Epidermal melanocyte (primary cell): ENCODE results near the gene MIF.
"Not testable (repeated sequence)": the region's sequence is repeated elsewhere in the genome, so short reads cannot be mapped to it uniquely, and the experiment has no call there.

Source experiments
- DNase-seq: peaks from one replicate; pipeline ENCODE4 v3.0.0; 2011; ENCODE audit warnings: low spot score; ENCODE audit not compliant: insufficient read length

MIF gene

DNA sequence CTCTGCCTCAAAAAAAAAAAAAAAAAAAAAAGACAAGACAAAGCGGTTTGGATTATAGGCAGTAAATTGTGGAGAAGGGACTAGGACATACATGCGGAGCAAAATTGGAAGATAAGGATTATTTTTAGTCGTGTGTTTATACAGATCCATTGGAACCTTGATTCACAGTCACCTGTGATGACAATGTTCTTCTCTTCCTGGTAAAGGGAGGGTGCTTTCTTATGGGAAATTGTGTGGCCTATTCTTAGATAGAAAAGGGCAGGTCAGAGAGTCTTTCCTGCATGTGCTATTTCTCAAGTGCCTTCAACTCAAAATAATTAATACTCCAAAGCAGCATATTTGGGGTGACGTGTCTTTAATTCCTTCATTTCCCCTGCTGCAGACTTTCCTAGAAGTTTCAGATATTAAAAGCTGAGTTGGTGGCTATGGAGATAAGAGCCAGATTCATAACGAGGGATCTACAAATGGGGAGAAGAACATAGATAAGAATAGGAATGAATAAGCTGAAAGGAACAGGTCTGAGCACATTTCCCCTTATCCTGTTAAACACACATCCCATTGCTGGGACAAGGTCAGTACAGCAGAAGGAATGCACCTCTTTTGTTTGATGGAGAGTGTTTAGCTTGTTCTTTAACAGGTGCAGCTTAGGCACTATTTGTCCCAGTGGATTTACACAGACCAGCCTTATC lies 44.3 kb downstream of the MIF start:
- DNase-seq = no peak

DNA sequence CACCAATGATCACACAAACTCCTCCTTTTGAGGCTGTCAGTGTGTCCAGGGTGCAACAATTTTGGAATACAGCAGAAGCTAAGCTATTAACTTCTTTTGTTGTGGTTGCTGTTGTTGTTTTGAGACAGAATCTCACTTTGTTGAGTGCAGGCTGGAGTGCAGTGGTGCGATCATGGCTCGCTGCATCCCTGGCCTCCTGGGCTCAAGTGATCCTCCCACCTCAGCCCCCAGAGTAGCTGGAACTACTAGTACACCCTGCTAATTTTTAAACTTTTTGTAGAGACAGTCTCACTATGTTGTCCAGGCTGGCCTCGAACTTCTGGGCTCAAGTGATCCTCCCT lies 44.8 kb downstream of the MIF start:
- no peak for DNase-seq

DNA sequence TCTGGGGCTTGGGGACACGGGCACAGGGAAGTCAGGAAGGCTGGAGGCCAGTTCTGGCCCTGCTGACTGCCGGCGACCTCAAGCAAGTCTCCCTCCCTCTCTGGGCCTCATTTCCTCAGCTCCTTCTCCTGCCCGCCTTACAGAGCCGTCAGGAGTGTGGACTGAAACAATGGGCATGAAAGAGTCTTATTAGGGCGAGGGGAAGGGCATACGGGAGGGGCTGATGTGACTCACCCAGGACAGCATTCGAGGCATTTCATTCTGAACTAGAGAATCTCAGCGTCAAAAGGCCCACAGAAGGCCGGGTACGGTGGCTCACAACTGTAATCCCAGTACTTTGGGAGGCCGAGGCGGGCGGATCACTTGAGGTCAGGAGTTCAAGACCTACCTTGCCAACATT lies 46.0 kb downstream of the MIF start:
- not testable (repeated sequence) for DNase-seq
